ENCODE data around the gene CA12. TPM values are rescaled to one million over a fixed set of nuclear protein-coding genes. Genes with fewer than 3 reads are reported as not detected.
A peak's percentile ranks its signal among the peaks of the same experiment; 100 is the strongest.
"Not testable (repeated sequence)": the region's sequence is repeated elsewhere in the genome, so short reads cannot be mapped to it uniquely, and the experiment has no call there.

The CA12 gene
- polyA plus RNA-seq, 5 donors, result 1.8 to 6.4 (median 2.1) TPM

DNA sequence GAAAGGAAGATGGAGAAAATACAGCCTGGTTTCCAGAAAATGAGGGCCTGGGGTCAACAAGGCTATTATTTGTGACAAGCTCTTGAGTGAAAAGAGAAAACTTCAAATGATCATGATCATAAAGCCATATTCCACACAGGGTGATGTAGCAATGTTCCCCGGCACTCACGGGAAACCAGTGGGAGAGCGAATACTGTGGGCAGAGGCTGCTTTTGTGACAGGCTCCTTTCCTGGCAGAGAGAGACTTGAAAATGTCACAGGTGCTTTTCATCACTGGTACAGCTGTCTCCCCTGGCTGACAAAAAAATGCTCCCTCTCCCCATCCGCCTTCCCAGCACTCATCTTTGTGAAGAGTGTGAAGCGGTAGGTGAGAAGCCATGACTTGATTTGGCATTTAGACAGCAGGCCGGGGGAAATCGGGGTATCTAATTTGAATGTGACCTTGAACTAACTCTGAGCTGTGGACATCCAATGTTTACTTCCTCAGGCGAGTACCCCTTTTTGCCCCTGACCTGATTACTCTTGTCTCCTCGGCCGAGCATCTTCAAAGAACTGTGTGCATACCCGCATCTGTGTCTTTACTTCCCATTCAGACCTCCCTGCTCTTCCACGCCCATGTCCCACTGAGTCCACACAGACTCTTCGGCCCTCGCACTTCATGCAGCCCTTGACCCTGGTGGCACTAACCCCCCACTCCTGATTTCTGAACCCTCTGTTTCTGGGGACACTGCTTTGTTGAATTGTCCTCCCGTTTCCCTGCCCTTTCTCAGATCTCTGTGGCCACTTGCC lies 23.2 kb downstream of the CA12 start:
- DNase-seq, result no peak

GRCh38 chr15:63357731-63358130 lies 23.9 kb downstream of the CA12 start:
- DNase-seq, result no peak

DNA sequence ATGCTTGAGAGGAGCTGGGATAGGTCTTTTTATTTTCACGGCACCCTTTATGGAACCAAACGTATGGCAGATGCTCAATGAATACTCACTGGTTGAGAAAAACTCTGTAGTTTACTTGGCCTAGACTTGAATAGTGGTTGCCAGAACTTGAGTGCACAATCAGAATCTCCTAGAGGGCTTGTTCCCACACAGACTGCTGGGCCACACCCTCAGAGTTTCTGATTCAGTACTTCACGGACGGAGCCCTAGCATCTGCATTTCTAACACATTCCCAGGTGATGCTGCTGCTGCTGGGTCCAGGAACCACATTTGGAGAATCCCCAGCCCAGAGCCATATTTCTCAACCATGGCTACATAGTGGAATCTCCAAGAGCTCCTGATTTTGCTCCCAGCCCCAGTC lies 24.6 kb downstream of the CA12 start:
- DNase-seq, result no peak

- DNase-seq, result no peak
These were observed 26.6 kb downstream of the CA12 start for GRCh38 chr15:63354821-63355650.

GRCh38 chr15:63353887-63354286 lies 27.8 kb downstream of the CA12 start:
- no peak for DNase-seq

GRCh38 chr15:63353261-63353660 lies 28.4 kb downstream of the CA12 start:
- DNase-seq, result no peak

DNA sequence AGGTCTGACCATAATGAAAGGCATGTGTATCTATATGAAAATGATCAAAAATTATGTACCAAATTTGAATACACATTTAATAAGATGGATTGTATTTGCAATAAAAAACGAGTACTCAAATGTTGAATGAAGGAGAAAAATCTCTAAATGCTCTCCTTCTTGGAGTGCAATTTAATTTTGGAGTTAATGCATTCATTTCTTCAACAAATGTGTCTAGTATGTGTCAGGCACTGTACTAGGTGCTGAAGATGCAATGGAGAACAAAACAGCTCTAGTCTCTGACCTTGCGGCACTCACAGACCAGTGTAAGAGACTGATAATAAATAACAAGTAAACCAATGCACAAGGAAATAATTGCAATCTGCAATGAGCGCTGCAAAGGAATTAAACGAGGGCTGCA lies 28.8 kb downstream of the CA12 start:
- DNase-seq, result no peak

DNA sequence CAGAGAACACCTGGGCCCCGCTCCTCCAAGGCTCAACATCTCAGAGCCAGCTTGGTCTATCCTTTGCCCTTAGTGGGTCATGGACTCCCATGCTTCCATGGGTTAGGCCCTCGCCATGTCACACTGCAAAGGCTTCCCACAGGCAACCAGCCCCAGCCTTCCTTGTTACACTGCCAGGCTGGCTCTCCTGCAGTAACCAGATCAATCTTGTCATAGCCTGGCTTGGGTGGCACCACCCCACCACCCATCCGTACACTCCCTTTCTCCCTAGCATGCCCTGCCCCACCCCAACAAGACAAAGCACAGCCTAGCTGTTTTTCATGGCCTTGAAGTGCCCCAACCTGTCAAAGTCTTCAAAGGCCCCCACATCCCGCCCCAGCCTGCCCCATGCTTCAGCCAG lies 30.5 kb downstream of the CA12 start:
- no peak for DNase-seq

GRCh38 chr15:63350178-63350621 lies 31.4 kb downstream of the CA12 start:
- DNase-seq, result no peak

GRCh38 chr15:63349621-63350020 lies 32.0 kb downstream of the CA12 start:
- DNase-seq, result no peak

GRCh38 chr15:63349156-63349555 lies 32.5 kb downstream of the CA12 start:
- DNase-seq, result no peak

DNA sequence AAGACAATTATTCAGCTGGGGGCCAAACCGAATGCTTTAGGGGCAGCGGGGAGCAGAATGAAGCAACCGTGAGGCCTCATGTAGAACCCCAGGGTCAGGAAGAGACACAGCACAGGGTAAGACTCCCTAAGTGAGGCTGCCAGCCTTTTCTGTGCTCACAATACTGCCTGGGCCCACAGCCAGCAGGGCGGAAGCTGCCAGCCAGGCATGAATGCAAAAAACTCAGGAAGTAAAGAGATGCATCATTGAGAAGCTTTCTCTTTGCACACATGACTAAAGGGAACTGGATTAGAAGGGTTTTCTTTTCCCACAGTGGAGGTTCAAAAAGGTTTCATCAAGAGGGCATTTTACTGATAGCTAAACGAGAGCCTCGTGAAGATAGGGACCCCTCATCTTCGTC lies 33.3 kb downstream of the CA12 start:
- peak; percentile 37 to 41 for DNase-seq

DNA sequence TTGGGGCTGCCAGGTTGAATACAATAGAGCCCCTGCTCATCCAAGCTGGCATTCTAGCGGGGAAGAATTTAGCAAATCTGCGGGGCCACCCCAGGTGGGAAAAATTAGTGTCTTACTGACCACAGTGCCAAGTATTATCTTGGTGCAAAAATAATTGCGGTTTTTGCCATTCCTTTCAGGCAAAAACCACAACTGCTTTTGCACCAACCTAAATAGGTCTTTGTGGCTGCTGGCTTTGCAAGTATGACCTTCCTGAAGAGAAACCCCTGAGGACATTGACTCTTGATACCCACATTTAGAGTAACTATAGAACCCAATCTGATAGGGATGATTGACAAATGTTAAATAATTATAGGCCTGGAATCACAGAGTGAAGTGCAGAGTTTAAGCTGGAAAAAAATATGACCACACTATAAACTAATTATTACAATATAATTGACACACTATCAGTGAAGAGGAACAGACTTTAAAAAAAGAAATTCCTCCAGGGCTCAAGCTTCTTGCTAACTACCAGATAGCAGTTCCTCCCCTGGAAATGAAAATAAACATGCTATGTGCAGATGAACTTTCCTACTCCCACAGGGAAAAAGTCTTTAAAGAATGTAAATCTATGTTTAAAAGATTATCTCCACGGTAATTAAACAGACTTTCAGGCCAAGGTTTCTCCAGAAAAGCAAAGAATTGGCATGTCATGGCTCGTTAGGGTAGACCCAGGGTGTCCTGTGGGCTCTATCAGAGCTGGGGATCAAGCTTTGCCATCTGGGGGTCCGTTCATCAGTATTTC lies 34.4 kb downstream of the CA12 start:
- no peak for DNase-seq

- DNase-seq, result no peak
These were observed 36.3 kb downstream of the CA12 start for GRCh38 chr15:63345391-63345752.

DNA sequence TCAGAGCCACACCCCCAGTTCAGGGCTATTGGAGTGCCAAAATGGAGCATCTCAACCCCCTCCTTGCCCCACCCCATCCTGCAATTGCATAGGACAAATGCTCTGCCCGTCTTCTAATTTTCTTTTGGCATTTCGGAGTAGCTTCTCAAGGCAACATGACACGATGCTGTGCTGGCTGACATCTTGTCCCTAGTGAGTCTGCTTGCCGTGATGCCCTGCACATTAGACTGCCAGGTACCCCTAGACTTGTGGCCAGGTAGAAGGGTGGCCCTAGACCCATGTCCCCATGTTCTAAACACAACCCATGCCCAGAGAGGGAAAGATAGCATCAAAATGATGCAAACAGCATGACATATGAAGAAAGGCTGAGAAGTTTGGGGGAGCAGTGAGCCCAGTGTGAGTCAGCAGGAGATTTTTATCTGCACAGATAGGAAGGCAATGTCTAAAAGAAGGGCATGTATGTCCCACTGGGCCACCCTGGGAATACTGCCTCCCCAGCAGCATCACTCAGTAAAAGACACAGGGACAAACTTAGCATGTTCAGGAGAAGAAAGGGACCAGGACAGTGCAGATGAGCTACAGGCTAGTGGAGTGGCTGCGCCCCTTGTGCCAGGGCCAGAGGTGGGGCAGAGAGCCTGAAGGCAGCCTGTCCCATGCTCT lies 36.8 kb downstream of the CA12 start:
- DNase-seq, result no peak

DNA sequence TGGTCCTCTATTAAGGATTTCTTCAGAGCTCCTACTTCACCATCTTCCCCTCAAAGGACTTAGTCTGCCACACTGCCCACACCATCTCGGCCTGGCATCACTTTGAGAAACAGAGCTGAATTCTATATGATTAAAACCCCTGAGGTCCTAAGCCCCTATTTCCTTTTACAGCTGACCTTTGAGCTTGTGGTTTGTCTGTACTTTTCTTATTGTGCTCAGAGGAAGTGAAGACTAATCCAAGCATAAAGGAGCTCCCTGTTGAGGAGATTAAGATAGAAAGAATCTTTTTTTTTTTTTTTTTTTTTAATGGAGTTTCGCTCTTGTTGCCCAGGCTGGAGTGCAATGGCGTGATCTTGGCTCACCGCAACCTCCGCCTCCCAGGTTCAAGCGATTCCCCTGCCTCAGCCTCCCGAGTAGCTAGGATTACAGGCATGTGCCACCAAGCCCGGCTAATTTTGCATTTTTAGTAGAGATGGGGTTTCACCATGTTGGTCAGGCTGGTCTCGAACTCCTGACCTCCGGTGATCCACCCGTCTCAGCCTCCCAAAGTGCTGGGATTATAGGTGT lies 38.6 kb downstream of the CA12 start:
- DNase-seq, result not testable (repeated sequence)

- DNase-seq, result no peak
These were observed 39.7 kb downstream of the CA12 start for GRCh38 chr15:63341898-63342297.

DNA sequence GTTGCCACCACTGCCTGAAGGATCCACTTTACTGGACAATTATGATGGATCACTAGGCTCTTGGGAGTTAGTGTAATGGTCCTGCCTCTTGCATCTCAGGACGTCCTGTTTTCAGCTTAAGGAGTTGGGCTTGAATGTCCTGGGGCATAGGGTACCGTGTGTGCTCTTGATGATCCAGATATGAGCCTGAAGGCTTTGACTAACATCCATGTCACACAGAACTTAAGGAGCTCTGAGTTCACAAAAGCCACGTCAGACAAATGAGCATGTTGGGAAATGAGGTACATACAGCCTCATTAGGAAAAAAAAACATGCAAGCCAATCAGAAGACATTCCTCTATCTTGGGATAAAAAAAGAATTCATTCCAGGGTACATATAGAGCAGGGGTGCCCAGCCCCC lies 40.8 kb downstream of the CA12 start:
- DNase-seq, result no peak

- DNase-seq, result no peak
These were observed 41.3 kb downstream of the CA12 start for GRCh38 chr15:63340353-63340752.

DNA sequence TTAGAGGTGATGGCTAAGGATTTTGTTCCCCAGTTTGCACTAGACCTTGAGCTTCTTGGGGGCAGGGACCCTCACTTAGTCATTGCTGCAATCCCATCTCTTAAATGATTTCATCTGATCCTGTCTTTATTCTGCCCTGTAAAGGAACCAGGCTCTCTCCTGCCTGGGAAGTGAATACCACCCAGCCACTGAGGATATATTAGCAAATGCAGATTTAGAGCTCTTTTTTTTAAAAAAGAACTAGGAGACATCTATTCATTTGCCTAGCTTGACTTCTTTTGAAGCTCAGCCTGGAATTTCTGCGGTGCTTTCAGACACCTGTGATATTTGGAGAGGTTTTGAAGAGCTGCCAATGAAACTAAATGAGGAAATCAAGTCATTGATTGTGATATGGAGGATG lies 41.8 kb downstream of the CA12 start:
- no peak for DNase-seq

GRCh38 chr15:63339006-63339766 lies 42.5 kb downstream of the CA12 start:
- DNase-seq, result no peak
